DOHH2 (cell line): Measurements from ENCODE around the gene GPC5.

Source experiments
- H3F3A ChIP-seq: fragments of 200-600 bp; sonication (generic), shearing (Covaris generic); 2 replicates; pipeline ENCODE4 v1.6.0; 2016; ENCODE audit warnings: antibody characterized with exemption, mild to moderate bottlenecking; ENCODE audit not compliant: control insufficient read depth, insufficient read depth
- H3K27ac ChIP-seq: fragments of 200-600 bp; sonication (generic); 2 replicates; pipeline ENCODE4 v1.5.1; 2014; ENCODE audit warnings: low read depth, mild to moderate bottlenecking, low read length, moderate library complexity
- H3K27me3 ChIP-seq: fragments of 200-600 bp; sonication (generic); 2 replicates; pipeline ENCODE4 v1.6.1; 2014; ENCODE audit warnings: mild to moderate bottlenecking, low read length, mixed read lengths; ENCODE audit not compliant: control insufficient read depth
- H3K36me3 ChIP-seq: fragments of 200-600 bp; sonication (generic); 2 replicates; pipeline ENCODE4 v1.6.1; 2014; ENCODE audit warnings: mild to moderate bottlenecking, low read length, moderate library complexity, mixed read lengths; ENCODE audit not compliant: control insufficient read depth
- H3K4me1 ChIP-seq: fragments of 200-600 bp; sonication (generic); 2 replicates; pipeline ENCODE4 v1.6.1; 2014; ENCODE audit warnings: mild to moderate bottlenecking, low read length, mixed read lengths; ENCODE audit not compliant: control insufficient read depth
- H3K4me2 ChIP-seq: fragments of 200-600 bp; sonication (generic); 2 replicates; pipeline ENCODE4 v1.6.0; 2014; ENCODE audit warnings: mild to moderate bottlenecking, low read length, moderate library complexity
- H3K4me3 ChIP-seq: fragments of 200-600 bp; sonication (generic); 2 replicates; pipeline ENCODE4 v1.5.1; 2014; ENCODE audit warnings: mild to moderate bottlenecking, low read length, mixed read lengths
- H3K79me2 ChIP-seq: fragments of 200-600 bp; sonication (generic); 2 replicates; pipeline ENCODE4 v1.6.1; 2014; ENCODE audit warnings: mild to moderate bottlenecking, low read length, mixed read lengths; ENCODE audit not compliant: control insufficient read depth
- H3K9me2 ChIP-seq: fragments of 200-600 bp; sonication (generic); replicated peaks from 2 replicates; pipeline ENCODE4 v1.6.1; 2014; ENCODE audit warnings: mild to moderate bottlenecking, low read length, mixed read lengths; ENCODE audit not compliant: control insufficient read depth
- H3K9me3 ChIP-seq: fragments of 200-600 bp; sonication (generic); 2 replicates; pipeline ENCODE4 v1.6.1; 2014; ENCODE audit warnings: antibody characterized with exemption, low read length, mixed read lengths; ENCODE audit not compliant: control insufficient read depth, insufficient read depth
- H4K20me1 ChIP-seq: fragments of 200-600 bp; sonication (generic); 2 replicates; pipeline ENCODE4 v1.6.0; 2014; ENCODE audit warnings: low read depth, mild to moderate bottlenecking, antibody characterized with exemption, low read length, moderate library complexity; ENCODE audit not compliant: control insufficient read depth, insufficient read depth
- CTCF ChIP-seq: fragments of 200-600 bp; sonication (generic); IDR thresholded peaks from one replicate; pipeline ENCODE4 v1.5.1; 2014; ENCODE audit warnings: antibody characterized with exemption, mild to moderate bottlenecking, low read depth, low read length; ENCODE audit not compliant: poor library complexity, severe bottlenecking
- EZH2phosphoT487 ChIP-seq: fragments of 200-600 bp; sonication (generic); IDR thresholded peaks from 2 replicates; pipeline ENCODE4 v1.6.1; 2017; ENCODE audit warnings: borderline replicate concordance, mild to moderate bottlenecking, antibody characterized with exemption, low read length, moderate library complexity, mixed read lengths

Gene GPC5

GRCh38 chr13:92017737-92018136 lies 619.3 kb downstream of the GPC5 start:
- Histone ChIP-seq H3K79me2 (no peaks in the 10 kb centered on the region), H3K27me3 (no peaks in the 10 kb centered on the region), H3K4me2 (no peak overlapping the region), H3K4me1 (no peaks in the 10 kb centered on the region), H3K9me3 (no peaks in the 10 kb centered on the region), H3K4me3 (no peak overlapping the region), H3K36me3 (no peaks in the 10 kb centered on the region), H3K27ac (no peak overlapping the region), H3K9me2 (no peaks in the 10 kb centered on the region), H4K20me1 (no peaks in the 10 kb centered on the region), H3F3A (no peaks in the 10 kb centered on the region)
- TF ChIP-seq CTCF (no peak), EZH2phosphoT487 (no peak)

- H3K9me3 ChIP-seq = no peaks in the 10 kb centered on the region
- no peaks in the 10 kb centered on the region for H3K36me3 ChIP-seq
- no peaks in the 10 kb centered on the region for H3K79me2 ChIP-seq
- H3F3A ChIP-seq = no peaks in the 10 kb centered on the region
- no peaks in the 10 kb centered on the region for H3K9me2 ChIP-seq
- no peak overlapping the region for H3K4me2 ChIP-seq
- no peaks in the 10 kb centered on the region for H3K27me3 ChIP-seq
- H3K4me1 ChIP-seq = no peaks in the 10 kb centered on the region
- no peaks in the 10 kb centered on the region for H4K20me1 ChIP-seq
- no peak overlapping the region for H3K4me3 ChIP-seq
- H3K27ac ChIP-seq = no peak overlapping the region
- no peak for TF ChIP-seq EZH2phosphoT487
- TF ChIP-seq CTCF = no peak
Measured at GRCh38 chr13:92028695-92029094, 630.3 kb downstream of the GPC5 start.

- Histone ChIP-seq H4K20me1 (no peaks in the 10 kb centered on the region), H3F3A (no peaks in the 10 kb centered on the region), H3K27ac (no peak overlapping the region), H3K9me2 (no peaks in the 10 kb centered on the region), H3K4me2 (no peak overlapping the region), H3K9me3 (no peaks in the 10 kb centered on the region), H3K79me2 (no peaks in the 10 kb centered on the region), H3K36me3 (no peaks in the 10 kb centered on the region), H3K27me3 (no peaks in the 10 kb centered on the region), H3K4me3 (no peak overlapping the region), H3K4me1 (no peaks in the 10 kb centered on the region)
- TF ChIP-seq EZH2phosphoT487 = no peak
- TF ChIP-seq CTCF = no peak
Measured at GRCh38 chr13:92029641-92030040, 631.2 kb downstream of the GPC5 start.

- H3K79me2 ChIP-seq = no peaks in the 10 kb centered on the region
- TF ChIP-seq EZH2phosphoT487 = no peak
- no peak for TF ChIP-seq CTCF
Measured at GRCh38 chr13:92038905-92039304, 640.5 kb downstream of the GPC5 start.

More at GRCh38 chr13:92038905-92039304, 640.5 kb downstream of the GPC5 start:
- H3K9me2 ChIP-seq = no peaks in the 10 kb centered on the region
- no peaks in the 10 kb centered on the region for H4K20me1 ChIP-seq
- no peaks in the 10 kb centered on the region for H3F3A ChIP-seq
- H3K4me3 ChIP-seq = no peak overlapping the region
- no peaks in the 10 kb centered on the region for H3K36me3 ChIP-seq
- no peak overlapping the region for H3K4me2 ChIP-seq
- no peaks in the 10 kb centered on the region for H3K27me3 ChIP-seq
- H3K4me1 ChIP-seq = no peaks in the 10 kb centered on the region
- H3K9me3 ChIP-seq = peaks cover 4% of the 10 kb centered on the region; the same call in 1 of the 2 replicates
- H3K27ac ChIP-seq = no peak overlapping the region
